Neural crest cell (in vitro differentiated cells): ENCODE measurements around the gene PTGES3. TPM values are rescaled to one million over a fixed set of nuclear protein-coding genes. Genes with fewer than 3 reads are reported as not detected.

Experiments
- DNase-seq: peaks from one replicate; pipeline ENCODE4 v3.0.0; 2021; ENCODE audit warnings: low read depth, mixed read lengths, low spot score
- H3K27ac Mint-ChIP-seq: one replicate; pipeline ENCODE4 v1.8.0; 2021; ENCODE audit warnings: mild to moderate bottlenecking, mixed read lengths; ENCODE audit not compliant: unreplicated experiment
- H3K27me3 Mint-ChIP-seq: 2 replicates; pipeline ENCODE4 v1.8.0; 2021; ENCODE audit warnings: low read depth, mild to moderate bottlenecking, mixed read lengths
- H3K36me3 Mint-ChIP-seq: 2 replicates; pipeline ENCODE4 v1.8.0; 2021; ENCODE audit warnings: low read depth, mild to moderate bottlenecking, mixed read lengths
- H3K4me1 Mint-ChIP-seq: 2 replicates; pipeline ENCODE4 v1.8.0; 2021; ENCODE audit warnings: mixed read lengths
- H3K4me3 Mint-ChIP-seq: one replicate; pipeline ENCODE4 v1.8.0; 2021; ENCODE audit warnings: mild to moderate bottlenecking, mixed read lengths
- H3K9me3 Mint-ChIP-seq: 2 replicates; pipeline ENCODE4 v1.8.0; 2021; ENCODE audit warnings: mixed read lengths
- CTCF ChIP-seq: fragments of 200-600 bp; sonication (generic); conservative IDR thresholded peaks from 2 replicates; pipeline ENCODE4 v1.5.0; 2021; ENCODE audit warnings: antibody characterized with exemption, mild to moderate bottlenecking
- total RNA-seq: library from RNA; stranded (reverse); gene quantifications from 2 replicates; pipeline ENCODE4 v1.2.1, GENCODE V29; 2021

Gene PTGES3
- total RNA-seq, 1 donor from 2014 or later: 282 TPM

- H3K27ac Mint-ChIP-seq: no peak overlapping the region
- H3K27me3 Mint-ChIP-seq: no peaks in the 10 kb centered on the region
- no peak for DNase-seq
- H3K4me1 Mint-ChIP-seq: peaks cover 8% of the 10 kb centered on the region
- no peak for TF ChIP-seq CTCF
- no peak overlapping the region for H3K4me3 Mint-ChIP-seq
- H3K36me3 Mint-ChIP-seq: peaks cover 19% of the 10 kb centered on the region
- H3K9me3 Mint-ChIP-seq: no peaks in the 10 kb centered on the region
Observed at GRCh38 chr12:56616244-56616643, 71.8 kb downstream of the PTGES3 start.

DNA sequence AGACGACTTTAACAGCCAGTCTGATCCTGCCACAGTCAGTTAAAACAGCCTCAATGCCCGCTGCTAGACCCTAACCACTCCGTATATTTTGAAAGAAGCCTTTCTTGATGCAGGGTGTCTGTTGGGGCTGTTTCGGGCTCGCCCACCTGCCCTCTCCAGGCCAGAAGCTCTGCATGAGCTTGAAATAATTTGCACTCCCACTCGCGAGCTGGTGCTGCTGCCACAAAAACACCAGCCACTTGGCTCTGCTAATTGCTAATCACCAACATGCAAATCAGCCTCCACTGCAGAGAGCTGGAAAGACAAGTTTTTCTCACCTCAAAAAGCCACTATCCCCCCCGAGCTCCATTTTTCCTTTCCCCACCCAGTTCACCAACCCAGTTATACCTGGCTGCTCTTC lies 73.5 kb downstream of the PTGES3 start:
- peaks cover 28% of the 10 kb centered on the region for H3K36me3 Mint-ChIP-seq
- H3K27ac Mint-ChIP-seq: no peak overlapping the region
- no peak for DNase-seq
- H3K9me3 Mint-ChIP-seq: no peaks in the 10 kb centered on the region
- H3K27me3 Mint-ChIP-seq: no peaks in the 10 kb centered on the region
- no peaks in the 10 kb centered on the region for H3K4me1 Mint-ChIP-seq
- TF ChIP-seq CTCF: no peak
- no peak overlapping the region for H3K4me3 Mint-ChIP-seq

Other genes with a start within 250 kb of the PTGES3 start
- 108 and 110 TPM in 2 replicates for gene TIMELESS, start 238.9 kb downstream of the PTGES3 start, total RNA-seq
- not detected in 2 replicates for gene MIP, start 233.6 kb downstream of the PTGES3 start, total RNA-seq
- gene SPRYD4, start 219.7 kb downstream of the PTGES3 start, total RNA-seq: 4.9 and 5.1 TPM in 2 replicates
- gene GLS2, start 200.1 kb downstream of the PTGES3 start, total RNA-seq: 0.30 and 0.35 TPM in 2 replicates
- 29.3 and 33.5 TPM in 2 replicates for gene RBMS2, start 166.5 kb downstream of the PTGES3 start, total RNA-seq
- 116 and 122 TPM in 2 replicates for gene BAZ2A, start 58.0 kb downstream of the PTGES3 start, total RNA-seq
- 626 and 651 TPM in 2 replicates for gene ATP5F1B, start 42.3 kb downstream of the PTGES3 start, total RNA-seq
- gene NACA, start 37.0 kb upstream of the PTGES3 start, total RNA-seq: 1,026 and 1,074 TPM in 2 replicates
- 45.7 and 47.3 TPM in 2 replicates for gene PRIM1, start 64.0 kb upstream of the PTGES3 start, total RNA-seq
- gene HSD17B6, start 75.0 kb upstream of the PTGES3 start, total RNA-seq: 2.6 and 2.7 TPM in 2 replicates
- not detected in 2 replicates for gene SDR9C7, start 246.1 kb upstream of the PTGES3 start, total RNA-seq